Fibroblast of lung (primary cell): ENCODE results near the gene INSYN2B.
"Not testable (repeated sequence)": the region's sequence is repeated elsewhere in the genome, so short reads cannot be mapped to it uniquely, and the experiment has no call there.

ENCODE experiments used
- EZH2 ChIP-seq: IDR thresholded peaks from 2 replicates; pipeline ENCODE4 v1.5.1; 2012; ENCODE audit warnings: low read length, control low read depth, mild to moderate bottlenecking; ENCODE audit errors: missing control alignments
- TF ChIP-seq, protein P1 (sequence below), 2 donors: IDR thresholded peaks in 1 of 2; conservative IDR thresholded peaks in 1 of 2; 1 replicate in 1 of 2; 2 replicates in 1 of 2; pipeline ENCODE4 v1.5.1; 2011 to 2012; ENCODE audit warnings: low read length in 2 of 2, control low read depth in 1 of 2, inconsistent platforms in 1 of 2, low read depth in 1 of 2, mild to moderate bottlenecking in 1 of 2

DNA sequence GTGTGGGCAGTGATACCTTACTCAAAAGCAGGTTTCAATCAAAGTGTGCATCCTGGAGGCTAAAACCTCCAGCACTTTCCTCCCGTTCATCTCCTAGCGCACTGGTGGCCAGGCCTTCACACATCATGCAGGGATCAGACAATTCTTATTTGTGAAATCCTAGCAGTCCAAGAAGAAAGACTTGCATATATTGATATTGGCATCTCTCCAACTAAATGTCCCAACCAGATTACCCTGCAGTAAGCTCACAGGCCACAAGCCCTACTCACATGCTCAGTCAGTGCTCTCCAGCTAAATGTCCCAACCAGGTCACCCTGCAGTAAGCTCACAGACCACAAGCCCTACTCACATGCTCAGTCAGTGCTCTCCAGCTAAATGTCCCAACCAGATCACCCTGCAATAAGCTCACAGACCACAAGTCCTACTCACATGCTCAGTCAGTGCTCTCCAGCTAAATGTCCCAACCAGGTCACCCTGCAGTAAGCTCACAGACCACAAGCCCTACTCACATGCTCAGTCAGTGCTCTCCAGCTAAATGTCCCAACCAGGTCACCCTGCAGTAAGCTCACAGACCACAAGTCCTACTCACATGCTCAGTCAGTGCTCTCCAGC lies 146.5 kb downstream of the INSYN2B start:
- TF ChIP-seq, protein P1, sequence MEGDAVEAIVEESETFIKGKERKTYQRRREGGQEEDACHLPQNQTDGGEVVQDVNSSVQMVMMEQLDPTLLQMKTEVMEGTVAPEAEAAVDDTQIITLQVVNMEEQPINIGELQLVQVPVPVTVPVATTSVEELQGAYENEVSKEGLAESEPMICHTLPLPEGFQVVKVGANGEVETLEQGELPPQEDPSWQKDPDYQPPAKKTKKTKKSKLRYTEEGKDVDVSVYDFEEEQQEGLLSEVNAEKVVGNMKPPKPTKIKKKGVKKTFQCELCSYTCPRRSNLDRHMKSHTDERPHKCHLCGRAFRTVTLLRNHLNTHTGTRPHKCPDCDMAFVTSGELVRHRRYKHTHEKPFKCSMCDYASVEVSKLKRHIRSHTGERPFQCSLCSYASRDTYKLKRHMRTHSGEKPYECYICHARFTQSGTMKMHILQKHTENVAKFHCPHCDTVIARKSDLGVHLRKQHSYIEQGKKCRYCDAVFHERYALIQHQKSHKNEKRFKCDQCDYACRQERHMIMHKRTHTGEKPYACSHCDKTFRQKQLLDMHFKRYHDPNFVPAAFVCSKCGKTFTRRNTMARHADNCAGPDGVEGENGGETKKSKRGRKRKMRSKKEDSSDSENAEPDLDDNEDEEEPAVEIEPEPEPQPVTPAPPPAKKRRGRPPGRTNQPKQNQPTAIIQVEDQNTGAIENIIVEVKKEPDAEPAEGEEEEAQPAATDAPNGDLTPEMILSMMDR (conservative IDR thresholded peaks at IDR 0.05 in 1 of 2, IDR thresholded peaks at IDR 0.05 in 1 of 2; ENCODE audit: low read depth in 1 of 2, low read length in 2 of 2): not testable (repeated sequence)
- TF ChIP-seq EZH2: not testable (repeated sequence)
